AG09309 (cell line): ENCODE data around the gene DNAH7.

Experiments used
- DNase-seq: peaks from one replicate; pipeline ENCODE4 v3.0.0-alpha.2; 2010; ENCODE audit warnings: low read depth
- H3K4me3 ChIP-seq: 2 replicates; pipeline ENCODE4 v1.5.1; 2011; ENCODE audit warnings: mild to moderate bottlenecking, low read depth, low read length, moderate library complexity; ENCODE audit not compliant: control insufficient read depth
- CTCF ChIP-seq: IDR thresholded peaks from 2 replicates; pipeline ENCODE4 v1.5.1; 2011; ENCODE audit warnings: mild to moderate bottlenecking, low read depth, low read length, inconsistent platforms; ENCODE audit not compliant: insufficient read depth, control insufficient read depth; ENCODE audit errors: missing control alignments

The DNAH7 gene

GRCh38 chr2:195768431-195768830, 300.2 kb downstream of the DNAH7 start:
- H3K4me3 ChIP-seq = no peak overlapping the region
- no peak for DNase-seq
- TF ChIP-seq CTCF = no peak

- DNase-seq = no peak
Measured at GRCh38 chr2:195766691-195767090, 301.9 kb downstream of the DNAH7 start.

GRCh38 chr2:195763866-195764265, 304.8 kb downstream of the DNAH7 start:
- no peak overlapping the region for H3K4me3 ChIP-seq
- TF ChIP-seq CTCF = no peak
- DNase-seq = no peak

More at GRCh38 chr2:195766691-195767090, 301.9 kb downstream of the DNAH7 start:
- no peak for TF ChIP-seq CTCF
- no peak overlapping the region for H3K4me3 ChIP-seq

- no peak for TF ChIP-seq CTCF
- no peak for DNase-seq
- H3K4me3 ChIP-seq = no peak overlapping the region
Measured at GRCh38 chr2:195759877-195760276, 308.8 kb downstream of the DNAH7 start.

- no peak for DNase-seq
- no peak overlapping the region for H3K4me3 ChIP-seq
- TF ChIP-seq CTCF = no peak
Measured at GRCh38 chr2:195758846-195759245, 309.8 kb downstream of the DNAH7 start.

- H3K4me3 ChIP-seq = no peak overlapping the region
- no peak for TF ChIP-seq CTCF
- no peak for DNase-seq
Measured at GRCh38 chr2:195756218-195756942, 312.3 kb downstream of the DNAH7 start.
